RWPE1 (cell line): ENCODE data around the gene MCEE.
A peak's percentile ranks its signal among the peaks of the same experiment; 100 is the strongest.
"Not testable (repeated sequence)": the region's sequence is repeated elsewhere in the genome, so short reads cannot be mapped to it uniquely, and the experiment has no call there.

Source experiments
- CTCF ChIA-PET: fragments of 350-600 bp; sonication (Branson Sonifier 250); formaldehyde crosslinking; extraction: SDS; loops from one replicate; lab custom pipeline; 2021; lab: Yijun Ruan, JAX
- POLR2A ChIA-PET: fragments of 400-600 bp; formaldehyde crosslinking; extraction: SDS; loops from one replicate; lab custom pipeline; 2020; ENCODE audit warnings: antibody characterized with exemption; ENCODE audit not compliant: low non-redundant PET; lab: Yijun Ruan, JAX
- DNase-seq: peaks from one replicate; pipeline ENCODE4 v3.0.0; 2012; ENCODE audit warnings: low spot score
- H3K27ac ChIP-seq: fragments of 450-650 bp; 2 replicates; pipeline ENCODE4 v1.5.1; 2017
- CTCF ChIP-seq: fragments of 450-650 bp; conservative IDR thresholded peaks from 2 replicates; pipeline ENCODE4 v1.5.1; 2017; ENCODE audit warnings: low read depth, mild to moderate bottlenecking

MCEE gene

GRCh38 chr2:71130152-71130904 is at the start of gene MCEE, which contains the start of gene MPHOSPH10:
Gene MCEE, minus strand, starts transcription at chr2:71130229. Its CDS starts 10 bp downstream, at chr2:71130219.
Gene MPHOSPH10, plus strand, starts transcription at chr2:71130634. Its CDS starts 32 bp downstream, at chr2:71130666.
- CTCF ChIA-PET: interaction anchor here (0.6 to 1.0 kb wide), 4 partner anchors 12 to 259 kb away, joined by 3 to 4 read pairs (median 4); no protein-coding TSS in a partner anchor
- peak; percentile 88 for DNase-seq
- POLR2A ChIA-PET: interaction anchor here (0.6 kb wide), 1 partner anchor 72 kb away, joined by 3 read pairs; no protein-coding TSS in a partner anchor
- TF ChIP-seq CTCF: no peak
- H3K27ac ChIP-seq: peak within 1 kb of the TSS; percentile 93

- H3K27ac ChIP-seq, POLR2A ChIA-PET, DNase-seq, CTCF ChIA-PET: not testable (repeated sequence)
Observed at GRCh38 chr2:71178836-71179235, 48.8 kb upstream of the MCEE start.

GRCh38 chr2:71174207-71174606 is 44.2 kb upstream of the MCEE start:
- DNase-seq: no peak
- POLR2A ChIA-PET: no interaction called here
- CTCF ChIA-PET: no interaction called here
- no peak for TF ChIP-seq CTCF
- H3K27ac ChIP-seq: no peak overlapping the region

- POLR2A ChIA-PET: no interaction called here
- CTCF ChIA-PET: interaction anchor here (0.6 kb wide), 1 partner anchor 173 kb away, joined by 3 read pairs; no protein-coding TSS in a partner anchor
- no peak for DNase-seq
- TF ChIP-seq CTCF: no peak
- no peak overlapping the region for H3K27ac ChIP-seq
Observed at GRCh38 chr2:71173096-71173495, 43.1 kb upstream of the MCEE start.

GRCh38 chr2:71166812-71167211 is 36.8 kb upstream of the MCEE start:
- POLR2A ChIA-PET: no interaction called here
- H3K27ac ChIP-seq: no peak overlapping the region
- TF ChIP-seq CTCF: no peak
- DNase-seq: peak; percentile 12
- CTCF ChIA-PET: interaction anchor here (0.5 kb wide), 1 partner anchor 298 kb away, joined by 3 read pairs; no protein-coding TSS in a partner anchor

GRCh38 chr2:71157124-71157793 is 27.2 kb upstream of the MCEE start:
- ChIA-PET POLR2A (no interaction called here), CTCF (interaction anchor here (0.6 to 1.2 kb wide), 4 partner anchors 13 to 260 kb away, joined by 3 to 6 read pairs (median 4); no protein-coding TSS in a partner anchor)
- TF ChIP-seq CTCF: peak; percentile 38
- peak; percentile 27 for DNase-seq
- no peak overlapping the region for H3K27ac ChIP-seq
